GM19023 (cell line): ENCODE data around the gene SURF4.

Source experiments
- ATAC-seq: cut with Tn5 transposase; IDR thresholded peaks from one replicate; pipeline ENCODE4 v1.9.1; 2021; ENCODE audit warnings: mild to moderate bottlenecking, moderate library complexity; ENCODE audit not compliant: unreplicated experiment

The SURF4 gene

GRCh38 chr9:133375724-133376654 lies at the start of gene SURF4, which contains the start of gene STKLD1:
SURF4 (minus strand) TSS chr9:133376060; CDS start chr9:133375969, 91 bp downstream.
STKLD1 (plus strand) TSS chr9:133376366; CDS start chr9:133376474, 108 bp downstream.
- ATAC-seq: peak; percentile 90

DNA sequence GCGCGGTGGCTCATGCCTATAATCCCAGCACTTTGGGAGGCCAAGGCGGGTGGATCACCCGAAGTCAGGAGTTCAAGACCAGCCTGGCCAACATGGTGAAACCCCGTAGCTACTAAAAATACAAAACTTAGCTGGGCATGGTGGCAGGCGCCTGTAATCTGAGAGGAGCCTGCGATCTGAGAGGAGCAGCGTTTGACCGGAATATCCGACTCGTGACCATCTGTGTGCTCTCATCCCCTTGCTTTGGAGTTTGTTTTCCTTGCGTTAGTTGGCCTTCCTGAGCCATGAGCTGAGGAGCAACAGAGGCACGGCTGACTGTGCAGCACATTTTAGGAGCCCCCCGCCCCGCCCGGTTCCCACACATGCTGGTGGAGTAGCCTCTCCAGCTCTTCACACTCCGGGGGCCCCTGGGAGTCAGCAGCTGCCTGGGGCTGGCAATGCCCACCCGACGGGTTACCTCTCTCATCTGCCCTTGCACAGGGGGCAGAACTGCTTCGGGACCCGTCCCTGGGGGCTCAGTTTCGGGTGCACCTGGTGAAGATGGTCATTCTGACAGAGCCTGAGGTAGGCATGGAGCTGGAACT lies 49.3 kb upstream of the SURF4 start:
- ATAC-seq: no peak

DNA sequence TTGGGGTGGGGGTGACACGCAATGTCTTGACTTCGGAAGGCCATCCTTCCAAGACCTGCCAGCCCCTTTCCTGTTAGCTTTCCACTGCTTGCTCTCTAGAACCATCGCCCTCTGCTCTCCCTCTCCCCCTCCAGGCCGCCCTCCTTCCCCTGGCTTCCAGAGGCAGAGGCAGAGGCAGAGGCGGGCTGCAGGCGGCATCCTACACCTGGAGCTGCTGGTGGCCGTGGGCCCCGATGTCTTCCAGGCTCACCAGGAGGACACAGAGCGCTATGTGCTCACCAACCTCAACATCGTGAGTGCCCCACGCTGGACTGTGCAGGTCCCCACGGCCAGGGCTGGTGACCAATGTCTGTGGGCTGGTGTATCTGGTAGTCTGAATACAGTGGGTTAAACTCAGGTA lies 48.3 kb upstream of the SURF4 start:
- ATAC-seq: no peak

DNA sequence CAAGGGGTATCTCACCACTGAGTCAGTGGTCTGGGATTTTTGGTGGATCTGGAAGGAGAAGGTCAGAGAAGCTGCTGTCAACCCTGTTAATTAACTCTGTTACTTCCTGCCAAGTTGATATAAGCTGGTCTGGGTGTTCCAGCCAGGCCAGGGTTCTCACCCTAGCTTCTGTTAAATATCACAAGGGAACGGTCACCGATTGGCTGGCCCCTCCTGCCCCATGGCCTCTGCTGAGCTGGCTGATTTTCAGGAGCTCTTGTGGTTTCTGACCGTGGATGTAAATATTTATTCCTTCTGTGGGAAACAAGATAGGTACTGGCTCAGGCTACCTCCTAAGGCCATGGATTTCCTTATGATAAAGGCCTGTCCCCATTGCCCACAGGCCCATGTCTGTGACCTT lies 47.4 kb upstream of the SURF4 start:
- no peak for ATAC-seq

DNA sequence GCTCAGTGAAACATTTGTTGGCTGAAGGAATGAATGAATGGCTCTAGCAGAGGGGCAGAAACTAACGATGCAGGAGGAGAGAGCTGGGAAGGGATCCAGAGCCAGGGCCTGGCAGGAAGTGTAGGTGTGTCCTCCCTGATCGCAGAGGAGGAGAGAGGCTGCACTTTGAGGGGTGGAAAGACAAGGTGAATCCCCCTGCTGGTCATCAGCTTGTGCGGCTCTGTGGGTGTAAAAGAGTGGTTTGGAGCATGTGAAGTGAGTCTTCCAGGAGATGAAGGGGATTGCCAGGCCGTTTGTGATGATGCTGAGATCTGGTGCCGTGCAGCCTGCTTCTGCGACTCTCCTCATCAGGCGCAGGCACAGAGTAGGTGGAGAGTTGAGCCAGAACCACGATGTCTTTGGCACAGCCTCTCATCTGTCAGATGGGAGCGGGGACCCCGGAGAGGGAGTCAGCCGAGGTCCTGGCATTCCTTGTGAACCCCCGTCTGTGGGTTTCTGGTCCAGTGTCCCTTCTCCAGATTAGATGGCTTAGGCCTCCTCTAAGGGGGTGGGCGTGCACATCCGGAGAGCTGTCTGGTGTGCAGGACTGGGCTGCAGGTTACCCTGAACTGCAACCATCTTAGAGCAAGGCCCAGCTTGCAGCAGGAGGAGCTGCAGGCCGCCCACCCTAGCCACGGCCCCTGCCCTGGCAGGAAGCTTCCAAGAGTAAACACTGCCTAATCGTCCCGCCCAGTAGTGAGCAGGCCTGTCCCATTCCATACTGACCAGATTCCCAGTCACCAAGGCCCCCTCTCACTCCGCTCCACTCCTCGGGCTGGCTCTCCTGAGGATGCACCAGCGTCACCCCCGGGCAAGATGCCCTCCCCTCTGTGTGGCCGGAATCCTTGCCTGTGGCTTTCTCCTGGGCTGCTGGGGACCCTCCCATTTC lies 46.0 kb upstream of the SURF4 start, which contains the start of gene ADAMTS13:
ADAMTS13 (plus strand) TSS at position 753 of the 928 bp plus-strand sequence; CDS start at position 830, 77 bp downstream.
- no peak for ATAC-seq

DNA sequence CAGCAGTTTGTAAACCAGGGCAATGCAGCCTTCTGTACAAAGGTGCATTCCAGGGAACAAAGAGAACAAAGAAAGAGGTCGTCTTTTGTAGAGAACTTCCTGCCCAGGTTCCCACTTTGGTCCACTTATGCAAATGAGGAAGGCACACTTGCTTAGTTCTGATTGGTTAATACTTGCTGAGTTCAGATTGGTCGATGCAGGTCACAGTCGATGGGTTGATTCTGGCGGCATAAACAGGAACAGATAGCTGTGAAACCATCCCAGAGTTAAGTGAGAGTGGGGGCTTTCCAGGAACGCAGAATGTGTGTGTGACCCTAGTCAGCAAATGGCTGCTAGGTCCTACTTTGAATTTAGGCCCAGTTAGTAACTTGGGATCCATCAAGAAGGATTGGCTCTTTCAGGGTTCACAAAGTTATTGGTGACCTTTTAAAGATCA lies 44.5 kb upstream of the SURF4 start:
- ATAC-seq: no peak

DNA sequence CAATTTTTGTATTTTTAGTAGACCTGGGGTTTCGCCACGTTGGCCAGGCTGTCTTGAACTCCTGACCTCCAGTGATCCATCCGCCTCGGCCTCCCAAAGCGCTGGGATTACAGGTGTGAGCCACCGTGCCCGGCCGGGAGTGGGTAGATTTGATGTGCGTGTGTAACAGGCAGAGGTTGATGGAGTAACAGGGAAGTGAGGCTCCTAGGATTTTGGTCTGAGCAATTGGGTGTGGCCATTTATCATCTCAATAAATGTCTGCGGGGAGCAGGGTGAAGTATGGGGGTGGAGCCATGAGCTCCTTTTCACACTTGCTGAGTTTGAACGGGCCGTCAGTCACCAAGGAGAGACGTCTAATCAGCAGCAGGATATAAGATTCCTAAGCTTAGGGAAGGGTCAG lies 43.1 kb upstream of the SURF4 start:
- no peak for ATAC-seq

GRCh38 chr9:133417541-133418461 lies 41.9 kb upstream of the SURF4 start, which contains the start of gene REXO4:
REXO4 (minus strand) TSS chr9:133418010; CDS start chr9:133417844, 166 bp downstream.
- peak; percentile 64 for ATAC-seq

DNA sequence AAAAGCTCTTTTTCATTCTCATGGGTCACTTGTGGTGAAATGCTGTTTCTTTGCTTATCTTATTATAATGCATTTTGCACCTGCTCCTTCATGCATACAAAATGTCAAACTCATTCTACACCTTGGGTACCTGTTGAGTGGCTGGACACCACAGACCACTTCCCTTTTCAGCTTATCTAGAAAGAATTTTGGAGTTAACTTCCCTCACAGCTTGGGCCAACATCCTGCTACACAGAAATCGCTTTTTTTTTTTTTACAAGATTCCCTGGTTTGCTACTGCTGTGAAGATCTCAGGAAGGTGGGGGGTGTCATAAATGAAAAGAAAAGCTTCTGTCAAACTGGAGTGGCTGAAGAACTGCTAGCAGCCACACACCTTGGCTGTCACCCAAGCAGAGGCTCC lies 39.3 kb upstream of the SURF4 start:
- no peak for ATAC-seq

DNA sequence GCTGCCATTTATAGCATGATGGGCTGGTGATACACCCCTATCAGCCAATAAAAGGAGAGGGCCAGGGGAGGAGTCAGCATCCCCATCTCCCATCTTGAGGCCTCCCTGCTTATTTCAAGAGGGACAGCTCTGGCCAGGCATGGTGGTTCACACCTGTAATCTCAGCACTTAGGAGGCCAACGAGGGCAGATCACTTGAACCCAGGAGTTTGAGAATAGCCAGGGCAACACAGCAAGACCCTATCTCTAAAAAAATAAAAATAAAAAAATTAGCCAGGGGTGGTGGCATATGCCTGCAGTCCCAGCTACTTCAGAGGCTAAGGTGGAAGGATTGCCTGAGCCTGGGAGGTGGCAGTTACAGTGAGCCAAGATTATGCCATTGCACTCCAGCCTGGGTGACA lies 32.2 kb upstream of the SURF4 start:
- no peak for ATAC-seq

GRCh38 chr9:133406480-133407307 lies 30.8 kb upstream of the SURF4 start:
- peak; percentile 64 for ATAC-seq

DNA sequence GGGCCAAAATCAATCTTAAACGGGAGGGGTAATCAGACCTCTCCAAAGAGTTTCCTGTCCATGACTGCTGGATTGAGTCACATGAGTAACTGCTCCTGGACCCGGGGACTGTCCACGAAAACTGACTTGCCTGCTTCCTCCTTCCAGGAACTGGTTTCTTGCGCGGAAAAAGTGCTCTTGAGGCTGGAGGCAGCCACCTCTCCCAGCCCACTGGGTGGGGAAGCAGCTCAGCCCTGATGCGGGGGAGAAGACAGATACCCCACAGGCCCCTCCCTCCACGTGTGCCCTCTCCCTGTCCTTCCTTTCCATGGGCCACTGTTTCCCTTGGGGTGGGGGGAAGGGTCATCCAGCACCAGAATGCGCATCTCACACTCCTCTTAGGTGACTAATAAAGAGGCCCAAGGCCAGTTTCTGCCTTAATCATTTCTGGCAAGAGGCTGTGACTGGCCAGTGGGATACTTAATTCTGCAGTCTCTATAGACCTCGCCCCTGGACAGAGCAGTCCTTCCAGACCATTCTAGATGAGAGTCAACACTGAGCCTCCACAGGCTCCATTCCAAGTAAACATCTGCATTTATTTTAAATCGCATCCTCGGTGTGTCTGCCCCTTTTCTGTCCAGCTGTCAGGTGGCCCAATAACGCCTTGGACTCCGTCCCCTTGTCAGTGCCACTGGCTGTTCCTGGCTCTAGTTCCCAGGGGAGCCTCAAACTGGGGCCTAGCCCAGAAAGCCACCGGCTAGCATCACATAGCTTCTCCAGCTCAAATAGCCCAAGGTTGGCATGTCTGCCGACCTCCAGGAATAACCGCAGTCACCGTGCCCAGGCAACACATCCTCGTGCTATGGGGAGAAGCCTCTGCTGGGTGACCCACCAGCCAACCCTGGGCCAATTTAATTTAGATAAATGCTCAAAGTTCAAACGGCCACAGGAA lies 29.9 kb upstream of the SURF4 start:
- no peak for ATAC-seq

DNA sequence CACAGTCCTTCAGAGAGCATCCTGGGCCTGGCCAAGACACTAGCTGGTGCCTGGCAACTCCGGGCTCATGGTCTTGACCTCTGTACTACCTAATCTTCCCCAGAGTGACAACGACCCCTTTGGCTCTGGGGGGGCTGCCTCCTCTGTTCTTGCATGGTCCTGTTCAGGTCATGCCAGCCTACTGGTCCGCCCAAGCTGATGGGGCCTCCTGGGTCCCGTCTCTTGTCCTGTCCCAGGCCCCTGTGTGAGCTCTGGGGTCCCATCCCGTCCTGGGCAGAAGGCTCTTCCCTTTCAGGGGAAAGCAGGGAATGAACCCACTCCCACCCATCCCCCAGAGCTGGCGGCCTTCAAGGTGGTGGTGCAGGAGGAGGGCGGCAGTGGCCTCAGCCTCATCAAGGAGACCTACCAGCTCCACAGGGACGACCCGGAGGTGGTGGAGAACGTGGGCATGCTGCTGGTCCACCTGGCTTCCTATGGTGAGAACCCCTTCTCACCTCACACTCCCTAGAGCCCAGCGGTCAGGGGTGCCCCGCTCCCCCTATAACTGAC lies 28.7 kb upstream of the SURF4 start:
- ATAC-seq: no peak

GRCh38 chr9:133403766-133404453 lies 28.1 kb upstream of the SURF4 start:
- ATAC-seq: no peak

DNA sequence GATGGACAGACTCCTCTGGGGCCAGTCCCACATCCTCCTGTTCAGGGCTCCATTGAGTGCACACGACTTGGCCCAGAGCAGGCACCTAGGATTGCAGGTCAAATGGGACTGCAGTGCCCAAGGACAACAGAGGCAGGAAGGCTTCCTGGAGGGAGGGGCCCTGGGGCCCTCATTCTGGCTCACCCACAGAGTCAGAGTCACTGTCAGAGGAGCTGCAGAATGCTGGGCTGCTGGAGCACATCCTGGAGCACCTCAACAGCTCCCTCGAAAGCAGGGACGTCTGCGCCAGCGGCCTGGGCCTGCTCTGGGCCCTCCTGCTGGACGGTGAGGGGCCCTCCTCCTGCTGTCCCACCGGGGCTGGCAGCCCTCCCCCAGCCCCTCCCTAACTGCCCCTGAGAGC lies 26.8 kb upstream of the SURF4 start:
- ATAC-seq: no peak

- ATAC-seq: no peak
Measured at GRCh38 chr9:133401588-133401987, 25.7 kb upstream of the SURF4 start.

- no peak for ATAC-seq
Measured at GRCh38 chr9:133400292-133400691, 24.4 kb upstream of the SURF4 start.
